Measurements from ENCODE around the gene TXNIP.

The TXNIP gene

GRCh38 chr1:145944532-145944931 is 51.8 kb downstream of the TXNIP start:
- TF ChIP-seq CTCF (IDR thresholded peaks at IDR 0.05): no peak

GRCh38 chr1:145942871-145943270 is 53.5 kb downstream of the TXNIP start:
- no peak for TF ChIP-seq CTCF (IDR thresholded peaks at IDR 0.05)

Data from LNCAP (cell line).